Measurements from ENCODE around the gene EIF3D. TPM values are rescaled to one million over a fixed set of nuclear protein-coding genes. Genes with fewer than 3 reads are reported as not detected.

Gene EIF3D
- total and polyA plus RNA-seq, 4 donors, result 125 to 164 (median 132) TPM

- no peak for DNase-seq (ENCODE audit: low read depth in 4 of 6, low spot score in 6 of 6)
- Histone ChIP-seq H3K27me3 (ENCODE audit: control insufficient read depth, insufficient read depth, low read length) (no peaks in the 10 kb centered on the region), H3K4me3 (ENCODE audit: low read depth, low read length) (no peak overlapping the region), H3K27ac (ENCODE audit: low read depth, low read length) (no peak overlapping the region), H3K4me1 (ENCODE audit: control insufficient read depth, insufficient read depth, low read length) (peaks cover 7% of the 10 kb centered on the region), H3K36me3 (ENCODE audit: control insufficient read depth, insufficient read depth, low read length) (peaks cover 21% of the 10 kb centered on the region), H3K9me3 (ENCODE audit: control insufficient read depth, insufficient read depth, low read length) (no peaks in the 10 kb centered on the region)
- WGBS (ENCODE audit: insufficient coverage), result 86% methylated on average over 6 of the region's 8 CpGs
Measured at GRCh38 chr22:36566720-36567119, 37.8 kb upstream of the EIF3D start.

GRCh38 chr22:36565686-36566085 is 36.7 kb upstream of the EIF3D start:
- Histone ChIP-seq H3K4me3 (ENCODE audit: low read depth, low read length) (no peak overlapping the region), H3K36me3 (ENCODE audit: control insufficient read depth, insufficient read depth, low read length) (peaks cover 25% of the 10 kb centered on the region), H3K27ac (ENCODE audit: low read depth, low read length) (no peak overlapping the region), H3K4me1 (ENCODE audit: control insufficient read depth, insufficient read depth, low read length) (peaks cover 7% of the 10 kb centered on the region), H3K27me3 (ENCODE audit: control insufficient read depth, insufficient read depth, low read length) (no peaks in the 10 kb centered on the region), H3K9me3 (ENCODE audit: control insufficient read depth, insufficient read depth, low read length) (no peaks in the 10 kb centered on the region)
- DNase-seq (ENCODE audit: low read depth in 4 of 6, low spot score in 6 of 6), result no peak
- 86% methylated on average over 6 of the region's 6 CpGs for WGBS (ENCODE audit: insufficient coverage)

DNA sequence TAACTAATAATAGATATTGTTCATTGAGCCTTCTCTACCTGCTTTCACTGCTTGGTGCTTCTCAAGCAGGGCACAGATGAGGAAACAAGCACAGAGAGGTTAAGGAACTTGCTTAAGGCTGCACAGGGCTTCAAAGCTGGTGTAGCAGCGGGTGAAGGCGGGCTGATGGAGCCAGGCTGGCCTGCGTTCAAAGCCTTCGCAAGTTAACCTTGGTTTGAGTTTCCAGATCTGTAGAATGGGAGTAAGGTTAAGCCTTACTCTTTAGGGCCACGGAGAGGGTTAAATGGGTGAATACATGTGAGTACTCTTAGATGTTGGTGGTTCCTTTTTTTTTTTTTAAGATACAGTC is 36.2 kb upstream of the EIF3D start:
- no peak overlapping the region for H3K27ac ChIP-seq (ENCODE audit: low read depth, low read length)
- DNase-seq (ENCODE audit: low read depth in 4 of 6, low spot score in 6 of 6), result no peak
- no peak overlapping the region for H3K4me3 ChIP-seq (ENCODE audit: low read depth, low read length)
- no peaks in the 10 kb centered on the region for H3K9me3 ChIP-seq (ENCODE audit: control insufficient read depth, insufficient read depth, low read length)
- H3K4me1 ChIP-seq (ENCODE audit: control insufficient read depth, insufficient read depth, low read length), result peaks cover 5% of the 10 kb centered on the region
- peaks cover 25% of the 10 kb centered on the region for H3K36me3 ChIP-seq (ENCODE audit: control insufficient read depth, insufficient read depth, low read length)
- H3K27me3 ChIP-seq (ENCODE audit: control insufficient read depth, insufficient read depth, low read length), result no peaks in the 10 kb centered on the region
- 97% methylated on average over 5 of the region's 5 CpGs for WGBS (ENCODE audit: insufficient coverage)

- Histone ChIP-seq H3K4me1 (ENCODE audit: control insufficient read depth, insufficient read depth, low read length) (peaks cover 2% of the 10 kb centered on the region), H3K9me3 (ENCODE audit: control insufficient read depth, insufficient read depth, low read length) (no peaks in the 10 kb centered on the region), H3K27me3 (ENCODE audit: control insufficient read depth, insufficient read depth, low read length) (no peaks in the 10 kb centered on the region), H3K27ac (ENCODE audit: low read depth, low read length) (no peak overlapping the region), H3K4me3 (ENCODE audit: low read depth, low read length) (no peak overlapping the region), H3K36me3 (ENCODE audit: control insufficient read depth, insufficient read depth, low read length) (peaks cover 25% of the 10 kb centered on the region)
- 72% methylated on average over 40 of the region's 48 CpGs for WGBS (ENCODE audit: insufficient coverage)
- no peak for DNase-seq (ENCODE audit: low read depth in 4 of 6, low spot score in 6 of 6)
Measured at GRCh38 chr22:36564422-36565158, 35.6 kb upstream of the EIF3D start.

DNA sequence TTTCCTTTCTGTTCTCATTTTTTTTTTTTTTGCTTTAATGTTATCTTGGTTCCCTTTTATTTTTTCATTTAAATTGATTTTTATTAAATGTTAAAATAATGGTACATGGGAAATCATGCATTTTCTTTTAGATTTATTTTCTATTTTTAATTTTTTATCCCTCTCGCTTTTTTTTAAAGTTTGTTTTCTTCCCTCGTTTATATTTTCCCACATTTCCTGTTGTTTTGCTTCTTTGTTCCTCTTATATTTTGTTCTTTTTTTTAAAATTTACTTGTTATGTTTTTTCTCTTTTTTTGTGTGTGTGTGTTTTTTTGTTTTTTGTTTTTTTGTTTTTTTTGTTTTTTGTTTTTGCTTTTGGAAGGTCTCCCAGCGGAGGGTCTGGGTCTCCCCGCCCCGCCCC is 34.9 kb upstream of the EIF3D start:
- no peak for DNase-seq (ENCODE audit: low read depth in 4 of 6, low spot score in 6 of 6)
- Histone ChIP-seq H3K4me1 (ENCODE audit: control insufficient read depth, insufficient read depth, low read length) (peaks cover 2% of the 10 kb centered on the region), H3K36me3 (ENCODE audit: control insufficient read depth, insufficient read depth, low read length) (peaks cover 25% of the 10 kb centered on the region), H3K4me3 (ENCODE audit: low read depth, low read length) (no peak overlapping the region), H3K27me3 (ENCODE audit: control insufficient read depth, insufficient read depth, low read length) (no peaks in the 10 kb centered on the region), H3K9me3 (ENCODE audit: control insufficient read depth, insufficient read depth, low read length) (no peaks in the 10 kb centered on the region), H3K27ac (ENCODE audit: low read depth, low read length) (no peak overlapping the region)
- WGBS (ENCODE audit: insufficient coverage), result 43% methylated on average over 3 of the region's 5 CpGs

DNA sequence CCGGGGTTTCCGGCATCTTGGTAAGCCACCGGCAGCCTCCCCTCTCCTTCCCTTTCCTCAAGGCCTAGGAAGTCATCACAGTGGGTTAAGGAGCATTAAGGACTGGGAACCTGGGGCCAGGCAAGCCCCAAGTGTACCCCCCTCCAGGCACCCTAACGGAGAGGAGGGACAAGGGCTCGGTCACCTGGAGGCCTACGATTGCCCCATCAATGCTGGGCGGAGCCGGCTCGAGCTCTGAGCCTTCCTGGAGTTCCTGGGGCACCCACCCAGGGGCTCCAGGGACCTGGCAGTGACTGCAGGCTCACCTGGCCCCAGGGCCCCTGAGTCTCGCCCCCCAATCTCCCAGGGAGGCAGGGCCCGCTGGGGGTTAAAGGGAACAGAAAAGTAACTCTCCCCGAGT is 34.5 kb upstream of the EIF3D start:
- Histone ChIP-seq H3K4me3 (ENCODE audit: low read depth, low read length) (no peak overlapping the region), H3K36me3 (ENCODE audit: control insufficient read depth, insufficient read depth, low read length) (peaks cover 25% of the 10 kb centered on the region), H3K4me1 (ENCODE audit: control insufficient read depth, insufficient read depth, low read length) (peaks cover 2% of the 10 kb centered on the region), H3K27ac (ENCODE audit: low read depth, low read length) (no peak overlapping the region), H3K27me3 (ENCODE audit: control insufficient read depth, insufficient read depth, low read length) (no peaks in the 10 kb centered on the region), H3K9me3 (ENCODE audit: control insufficient read depth, insufficient read depth, low read length) (no peaks in the 10 kb centered on the region)
- DNase-seq (ENCODE audit: low read depth in 4 of 6, low spot score in 6 of 6), result no peak
- 45% methylated on average over 6 of the region's 12 CpGs for WGBS (ENCODE audit: insufficient coverage)

- peaks cover 2% of the 10 kb centered on the region for H3K4me1 ChIP-seq (ENCODE audit: control insufficient read depth, insufficient read depth, low read length)
- H3K27ac ChIP-seq (ENCODE audit: low read depth, low read length), result no peak overlapping the region
- WGBS (ENCODE audit: insufficient coverage), result 83% methylated on average over 1 of the region's 3 CpGs
Measured at GRCh38 chr22:36563001-36563400, 34.0 kb upstream of the EIF3D start.

GRCh38 chr22:36562261-36562835 is 33.4 kb upstream of the EIF3D start:
- no peak for DNase-seq (ENCODE audit: low read depth in 4 of 6, low spot score in 6 of 6)
- Histone ChIP-seq H3K4me3 (ENCODE audit: low read depth, low read length) (no peak overlapping the region), H3K9me3 (ENCODE audit: control insufficient read depth, insufficient read depth, low read length) (no peaks in the 10 kb centered on the region), H3K27ac (ENCODE audit: low read depth, low read length) (no peak overlapping the region), H3K4me1 (ENCODE audit: control insufficient read depth, insufficient read depth, low read length) (peaks cover 2% of the 10 kb centered on the region), H3K27me3 (ENCODE audit: control insufficient read depth, insufficient read depth, low read length) (no peaks in the 10 kb centered on the region), H3K36me3 (ENCODE audit: control insufficient read depth, insufficient read depth, low read length) (peaks cover 25% of the 10 kb centered on the region)
- 70% methylated on average over 8 of the region's 11 CpGs for WGBS (ENCODE audit: insufficient coverage)

More at GRCh38 chr22:36563001-36563400, 34.0 kb upstream of the EIF3D start:
- Histone ChIP-seq H3K4me3 (ENCODE audit: low read depth, low read length) (no peak overlapping the region), H3K27me3 (ENCODE audit: control insufficient read depth, insufficient read depth, low read length) (no peaks in the 10 kb centered on the region), H3K36me3 (ENCODE audit: control insufficient read depth, insufficient read depth, low read length) (peaks cover 25% of the 10 kb centered on the region), H3K9me3 (ENCODE audit: control insufficient read depth, insufficient read depth, low read length) (no peaks in the 10 kb centered on the region)
- no peak for DNase-seq (ENCODE audit: low read depth in 4 of 6, low spot score in 6 of 6)

DNA sequence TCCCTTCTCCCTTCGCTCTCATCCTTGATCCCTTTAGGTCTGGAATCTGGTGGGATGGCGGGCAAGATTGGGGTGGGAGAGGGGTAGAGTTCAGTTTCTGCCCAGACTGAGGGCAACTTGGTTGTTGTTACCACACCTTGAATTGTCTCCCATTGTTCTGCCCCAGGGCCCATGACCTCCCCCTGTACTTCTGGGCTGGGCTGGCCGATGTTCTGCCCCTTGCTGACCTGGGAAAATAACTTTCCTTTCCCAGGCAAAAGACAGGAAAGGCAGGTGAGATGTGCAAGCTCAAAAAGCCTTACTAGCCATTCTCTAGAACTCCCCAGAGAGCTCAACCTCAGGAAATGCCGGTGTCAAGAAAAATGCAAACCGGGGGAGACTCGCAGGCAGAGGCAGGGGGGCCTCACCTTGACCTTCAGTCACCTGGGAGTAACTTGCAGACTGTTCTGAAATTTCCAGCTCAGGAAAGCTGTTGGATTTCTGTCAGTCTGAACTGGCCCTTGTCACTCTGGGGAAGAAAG is 32.4 kb upstream of the EIF3D start:
- Histone ChIP-seq H3K4me1 (ENCODE audit: control insufficient read depth, insufficient read depth, low read length) (peaks cover 2% of the 10 kb centered on the region), H3K4me3 (ENCODE audit: low read depth, low read length) (no peak overlapping the region), H3K9me3 (ENCODE audit: control insufficient read depth, insufficient read depth, low read length) (no peaks in the 10 kb centered on the region), H3K27ac (ENCODE audit: low read depth, low read length) (no peak overlapping the region), H3K27me3 (ENCODE audit: control insufficient read depth, insufficient read depth, low read length) (no peaks in the 10 kb centered on the region), H3K36me3 (ENCODE audit: control insufficient read depth, insufficient read depth, low read length) (peaks cover 23% of the 10 kb centered on the region)
- 34% methylated on average over 4 of the region's 6 CpGs for WGBS (ENCODE audit: insufficient coverage)
- no peak for DNase-seq (ENCODE audit: low read depth in 4 of 6, low spot score in 6 of 6)

GRCh38 chr22:36560001-36560400 is 31.0 kb upstream of the EIF3D start:
- Histone ChIP-seq H3K4me3 (ENCODE audit: low read depth, low read length) (no peak overlapping the region), H3K36me3 (ENCODE audit: control insufficient read depth, insufficient read depth, low read length) (peaks cover 16% of the 10 kb centered on the region), H3K27ac (ENCODE audit: low read depth, low read length) (no peak overlapping the region), H3K4me1 (ENCODE audit: control insufficient read depth, insufficient read depth, low read length) (peaks cover 2% of the 10 kb centered on the region), H3K9me3 (ENCODE audit: control insufficient read depth, insufficient read depth, low read length) (no peaks in the 10 kb centered on the region), H3K27me3 (ENCODE audit: control insufficient read depth, insufficient read depth, low read length) (no peaks in the 10 kb centered on the region)
- WGBS (ENCODE audit: insufficient coverage), result no CpG with 5 or more reads among the region's 3 CpGs
- no peak for DNase-seq (ENCODE audit: low read depth in 4 of 6, low spot score in 6 of 6)
